Fibroblast of lung (primary cell): ENCODE measurements around the gene PTGFRN. TPM values are rescaled to one million over a fixed set of nuclear protein-coding genes. Genes with fewer than 3 reads are reported as not detected.

Experiments
- DNase-seq, 2 donors: peaks; one replicate each; pipeline versions ENCODE4 v3.0.0 to v3.0.0-alpha.2; 2010; ENCODE audit warnings: low read depth in 2 of 2
- H2AFZ ChIP-seq: 2 replicates; pipeline ENCODE4 v1.5.1; 2012; ENCODE audit warnings: low read length, control low read depth, inconsistent platforms
- H3K27ac ChIP-seq: 2 replicates; pipeline ENCODE4 v1.5.1; 2011; ENCODE audit warnings: low read length, control low read depth; ENCODE audit not compliant: insufficient read depth
- H3K27me3 ChIP-seq: 2 replicates; pipeline ENCODE4 v1.5.1; 2011; ENCODE audit warnings: mild to moderate bottlenecking, low read length; ENCODE audit not compliant: control insufficient read depth, insufficient read depth
- H3K36me3 ChIP-seq: 2 replicates; pipeline ENCODE4 v1.5.1; 2011; ENCODE audit warnings: low read length; ENCODE audit not compliant: control insufficient read depth, insufficient read depth
- H3K4me1 ChIP-seq: 2 replicates; pipeline ENCODE4 v1.5.1; 2011; ENCODE audit warnings: low read length; ENCODE audit not compliant: control insufficient read depth, insufficient read depth; ENCODE audit errors: extremely low read depth
- H3K4me2 ChIP-seq: 2 replicates; pipeline ENCODE4 v1.5.1; 2011; ENCODE audit warnings: low read length, control low read depth; ENCODE audit not compliant: insufficient read depth; ENCODE audit errors: extremely low read depth
- H3K4me3 ChIP-seq, 4 experiments: fragments of 200-600 bp in 1 of 4; sonication (generic) in 1 of 4; replicated peaks in 1 of 4; 2 replicates each; pipeline ENCODE4 v1.5.1; 2011 to 2016; ENCODE audit warnings: low read length in 4 of 4, low read depth in 3 of 4, mild to moderate bottlenecking in 3 of 4, control low read depth in 2 of 4, inconsistent platforms in 1 of 4, mixed read lengths in 1 of 4; ENCODE audit not compliant: insufficient read depth in 1 of 4; ENCODE audit errors: control extremely low read depth in 1 of 4
- H3K79me2 ChIP-seq: 2 replicates; pipeline ENCODE4 v1.5.1; 2012; ENCODE audit warnings: mild to moderate bottlenecking, low read length, inconsistent platforms; ENCODE audit not compliant: control insufficient read depth, insufficient read depth
- H3K9ac ChIP-seq: 2 replicates; pipeline ENCODE4 v1.5.1; 2011; ENCODE audit warnings: mild to moderate bottlenecking, low read length, control low read depth; ENCODE audit not compliant: insufficient read depth
- H3K9me3 ChIP-seq: 2 replicates; pipeline ENCODE4 v1.5.1; 2012; ENCODE audit warnings: low read depth, low read length; ENCODE audit not compliant: control insufficient read depth, insufficient read depth
- H4K20me1 ChIP-seq: 2 replicates; pipeline ENCODE4 v1.5.1; 2011; ENCODE audit warnings: low read length; ENCODE audit not compliant: control insufficient read depth, insufficient read depth; ENCODE audit errors: extremely low read depth
- EZH2 ChIP-seq: IDR thresholded peaks from 2 replicates; pipeline ENCODE4 v1.5.1; 2012; ENCODE audit warnings: low read length, control low read depth, mild to moderate bottlenecking; ENCODE audit errors: missing control alignments
- polyA plus RNA-seq, 2 donors: library from polyadenylated mRNA; depleted of rRNA in 1 of 2; stranded (reverse) in 1 of 2; unstranded in 1 of 2; fragments of >200 nt; gene quantifications; 2 replicates each; pipeline ENCODE4 v1.2.1, GENCODE V29; 2011 to 2012; ENCODE audit warnings: missing spikeins in 1 of 2
- total RNA-seq: library from RNA; depleted of rRNA; stranded (reverse); fragments of >200 nt; gene quantifications from 2 replicates; pipeline ENCODE4 v1.2.1, GENCODE V29; 2014
- TF ChIP-seq, protein P1 (sequence below), 2 donors: IDR thresholded peaks in 1 of 2; conservative IDR thresholded peaks in 1 of 2; 1 replicate in 1 of 2; 2 replicates in 1 of 2; pipeline ENCODE4 v1.5.1; 2011 to 2012; ENCODE audit warnings: low read length in 2 of 2, control low read depth in 1 of 2, inconsistent platforms in 1 of 2, low read depth in 1 of 2, mild to moderate bottlenecking in 1 of 2

The PTGFRN gene
- total and polyA plus RNA-seq, 2 donors (not counting 1 experiment from before 2014, with no cell fraction given): 0.72 to 1.2 TPM

DNA sequence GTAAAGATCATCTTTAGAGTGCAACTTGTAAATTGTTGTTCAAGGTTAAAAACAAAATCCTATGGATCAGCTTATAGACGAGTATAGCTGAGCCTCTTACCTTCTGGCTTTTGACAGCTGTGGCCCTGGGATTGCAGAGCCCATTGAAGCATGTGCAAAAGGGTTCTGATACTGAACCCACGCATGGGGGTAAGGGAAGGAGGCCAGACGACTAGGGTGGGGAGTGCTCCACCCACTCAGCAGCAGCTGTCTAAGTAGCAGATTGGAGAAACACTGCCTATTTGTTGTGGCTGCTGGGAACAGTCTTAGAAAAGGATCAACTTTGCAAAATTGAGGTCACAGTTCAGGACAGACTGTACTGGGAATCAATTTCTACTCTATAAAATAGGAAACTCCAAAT, 107.9 kb downstream of the PTGFRN start:
- Histone ChIP-seq H3K4me3 (no peak overlapping the region), H4K20me1 (no peaks in the 10 kb centered on the region), H3K9me3 (no peaks in the 10 kb centered on the region), H3K79me2 (no peaks in the 10 kb centered on the region), H3K27me3 (peaks cover 2% of the 10 kb centered on the region), H3K9ac (no peak overlapping the region), H3K4me1 (no peaks in the 10 kb centered on the region), H3K4me2 (no peak overlapping the region), H2AFZ (no peak overlapping the region), H3K36me3 (no peaks in the 10 kb centered on the region), H3K27ac (no peak overlapping the region)
- peak in 1 of 2 donors; percentile 39 for DNase-seq
- TF ChIP-seq EZH2: no peak
- TF ChIP-seq, protein P1, sequence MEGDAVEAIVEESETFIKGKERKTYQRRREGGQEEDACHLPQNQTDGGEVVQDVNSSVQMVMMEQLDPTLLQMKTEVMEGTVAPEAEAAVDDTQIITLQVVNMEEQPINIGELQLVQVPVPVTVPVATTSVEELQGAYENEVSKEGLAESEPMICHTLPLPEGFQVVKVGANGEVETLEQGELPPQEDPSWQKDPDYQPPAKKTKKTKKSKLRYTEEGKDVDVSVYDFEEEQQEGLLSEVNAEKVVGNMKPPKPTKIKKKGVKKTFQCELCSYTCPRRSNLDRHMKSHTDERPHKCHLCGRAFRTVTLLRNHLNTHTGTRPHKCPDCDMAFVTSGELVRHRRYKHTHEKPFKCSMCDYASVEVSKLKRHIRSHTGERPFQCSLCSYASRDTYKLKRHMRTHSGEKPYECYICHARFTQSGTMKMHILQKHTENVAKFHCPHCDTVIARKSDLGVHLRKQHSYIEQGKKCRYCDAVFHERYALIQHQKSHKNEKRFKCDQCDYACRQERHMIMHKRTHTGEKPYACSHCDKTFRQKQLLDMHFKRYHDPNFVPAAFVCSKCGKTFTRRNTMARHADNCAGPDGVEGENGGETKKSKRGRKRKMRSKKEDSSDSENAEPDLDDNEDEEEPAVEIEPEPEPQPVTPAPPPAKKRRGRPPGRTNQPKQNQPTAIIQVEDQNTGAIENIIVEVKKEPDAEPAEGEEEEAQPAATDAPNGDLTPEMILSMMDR (conservative IDR thresholded peaks at IDR 0.05 in 1 of 2, IDR thresholded peaks at IDR 0.05 in 1 of 2; ENCODE audit: low read depth in 1 of 2, low read length in 2 of 2): no peak

DNA sequence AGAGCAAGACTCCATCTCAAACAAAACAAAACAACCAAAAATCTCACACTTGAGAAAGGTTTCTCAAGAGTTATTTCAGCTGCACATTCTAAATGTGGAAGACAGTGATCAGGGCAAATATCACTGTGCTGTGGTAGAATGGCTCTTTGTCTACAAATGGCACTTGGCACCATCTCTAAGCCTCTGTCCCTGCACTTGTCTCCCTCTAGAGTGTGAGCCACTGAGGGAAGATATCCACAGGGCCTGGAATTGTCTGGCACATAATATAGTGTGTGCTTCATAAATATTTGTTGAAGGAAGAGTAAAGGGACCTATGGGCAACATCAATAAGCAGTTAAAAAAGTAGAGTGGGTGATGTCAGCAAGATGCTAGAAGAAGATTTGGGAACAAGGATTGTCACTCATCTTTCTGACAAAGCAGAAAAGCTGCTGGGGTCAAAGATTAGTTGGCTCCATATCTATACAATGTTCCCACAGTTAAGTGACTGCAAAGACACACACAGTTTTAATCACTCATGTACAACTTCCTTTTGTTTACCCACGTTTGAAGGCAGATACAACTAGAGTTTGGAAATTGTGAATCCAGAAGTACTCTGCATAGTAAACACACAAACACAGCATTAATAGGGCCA, 110.9 kb downstream of the PTGFRN start:
- no peak overlapping the region for H2AFZ ChIP-seq
- no peak for DNase-seq
- H3K4me3 ChIP-seq: no peak overlapping the region
- H3K27me3 ChIP-seq: peaks cover 2% of the 10 kb centered on the region
- TF ChIP-seq, protein P1 (conservative IDR thresholded peaks at IDR 0.05 in 1 of 2, IDR thresholded peaks at IDR 0.05 in 1 of 2; ENCODE audit: low read depth in 1 of 2, low read length in 2 of 2): no peak
- no peak for TF ChIP-seq EZH2
- no peak overlapping the region for H3K4me2 ChIP-seq
- H3K79me2 ChIP-seq: no peaks in the 10 kb centered on the region
- no peaks in the 10 kb centered on the region for H3K36me3 ChIP-seq
- H3K4me1 ChIP-seq: no peaks in the 10 kb centered on the region
- no peak overlapping the region for H3K27ac ChIP-seq
- no peaks in the 10 kb centered on the region for H3K9me3 ChIP-seq
- H3K9ac ChIP-seq: no peak overlapping the region
- H4K20me1 ChIP-seq: no peaks in the 10 kb centered on the region

DNA sequence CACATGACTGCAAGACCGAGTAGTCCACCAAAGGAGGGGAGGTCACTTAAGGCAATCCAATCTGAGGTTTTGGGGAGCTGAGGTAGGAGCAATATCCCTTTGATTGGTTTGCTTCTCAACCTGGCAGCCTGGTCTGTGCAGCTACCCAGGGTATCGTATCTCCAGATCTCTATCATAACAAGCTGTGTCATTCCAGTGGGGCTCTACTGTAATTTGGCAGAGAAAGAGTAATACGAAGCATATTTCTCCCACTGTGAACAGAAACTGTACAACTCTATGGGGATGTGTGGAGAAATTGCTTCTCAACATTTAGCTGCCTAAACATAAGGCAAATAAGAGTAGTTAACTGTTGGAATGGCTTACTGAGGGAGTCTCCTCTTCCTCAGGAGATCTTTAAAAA, 112.4 kb downstream of the PTGFRN start:
- Histone ChIP-seq H3K36me3 (no peaks in the 10 kb centered on the region), H3K79me2 (no peaks in the 10 kb centered on the region), H3K4me3 (no peak overlapping the region), H2AFZ (no peak overlapping the region), H3K9ac (no peak overlapping the region), H3K27me3 (peaks cover 2% of the 10 kb centered on the region), H3K27ac (no peak overlapping the region), H3K9me3 (no peaks in the 10 kb centered on the region), H3K4me2 (no peak overlapping the region), H3K4me1 (no peaks in the 10 kb centered on the region), H4K20me1 (no peaks in the 10 kb centered on the region)
- no peak for DNase-seq
- TF ChIP-seq, protein P1 (conservative IDR thresholded peaks at IDR 0.05 in 1 of 2, IDR thresholded peaks at IDR 0.05 in 1 of 2; ENCODE audit: low read depth in 1 of 2, low read length in 2 of 2): no peak
- no peak for TF ChIP-seq EZH2
